CD4-positive, alpha-beta T cell treated with Interleukin-10 for 1 hour (primary cell): Measurements from ENCODE around the gene ENC1.

Source experiments
- DNase-seq: peaks from one replicate; pipeline ENCODE4 v3.0.0-alpha.2; 2020

The ENC1 gene

GRCh38 chr5:74629326-74629725, 11.2 kb downstream of the ENC1 start:
- no peak for DNase-seq

GRCh38 chr5:74628359-74628758, 12.2 kb downstream of the ENC1 start:
- DNase-seq: no peak

- DNase-seq: no peak
These were observed 12.8 kb downstream of the ENC1 start for GRCh38 chr5:74627646-74628279.

- DNase-seq: no peak
These were observed 13.9 kb downstream of the ENC1 start for GRCh38 chr5:74626386-74627222.

GRCh38 chr5:74625742-74626241, 14.7 kb downstream of the ENC1 start:
- DNase-seq: no peak

- DNase-seq: no peak
These were observed 15.5 kb downstream of the ENC1 start for GRCh38 chr5:74624931-74625505.

- DNase-seq: no peak
These were observed 16.0 kb downstream of the ENC1 start for GRCh38 chr5:74624501-74624900.

GRCh38 chr5:74623748-74624408, 16.6 kb downstream of the ENC1 start:
- no peak for DNase-seq

- no peak for DNase-seq
These were observed 17.4 kb downstream of the ENC1 start for GRCh38 chr5:74623006-74623611.

- DNase-seq: no peak
These were observed 18.4 kb downstream of the ENC1 start for GRCh38 chr5:74622122-74622521.

GRCh38 chr5:74621492-74621891, 19.0 kb downstream of the ENC1 start:
- DNase-seq: no peak

GRCh38 chr5:74619308-74619707, 21.2 kb downstream of the ENC1 start:
- DNase-seq: no peak

GRCh38 chr5:74618106-74618505, 22.4 kb downstream of the ENC1 start:
- no peak for DNase-seq

- DNase-seq: no peak
These were observed 23.3 kb downstream of the ENC1 start for GRCh38 chr5:74617202-74617601.

GRCh38 chr5:74616236-74617146, 24.0 kb downstream of the ENC1 start:
- no peak for DNase-seq

- no peak for DNase-seq
These were observed 27.2 kb downstream of the ENC1 start for GRCh38 chr5:74613283-74613682.

GRCh38 chr5:74612045-74612444, 28.5 kb downstream of the ENC1 start:
- DNase-seq: no peak

- DNase-seq: no peak
These were observed 31.6 kb downstream of the ENC1 start for GRCh38 chr5:74608736-74609601.

GRCh38 chr5:74605759-74606158, 34.8 kb downstream of the ENC1 start:
- DNase-seq: no peak

GRCh38 chr5:74603376-74603775, 37.2 kb downstream of the ENC1 start:
- no peak for DNase-seq

- DNase-seq: no peak
These were observed 41.4 kb downstream of the ENC1 start for GRCh38 chr5:74599148-74599547.
